NCI-H748 (cell line): ENCODE results near the gene EGFL7.

Experiments
- DNase-seq: peaks from one replicate; lab custom pipeline; 2025; ENCODE audit not compliant: unreplicated experiment; lab: John Stamatoyannopoulos, UW

The EGFL7 gene

DNA sequence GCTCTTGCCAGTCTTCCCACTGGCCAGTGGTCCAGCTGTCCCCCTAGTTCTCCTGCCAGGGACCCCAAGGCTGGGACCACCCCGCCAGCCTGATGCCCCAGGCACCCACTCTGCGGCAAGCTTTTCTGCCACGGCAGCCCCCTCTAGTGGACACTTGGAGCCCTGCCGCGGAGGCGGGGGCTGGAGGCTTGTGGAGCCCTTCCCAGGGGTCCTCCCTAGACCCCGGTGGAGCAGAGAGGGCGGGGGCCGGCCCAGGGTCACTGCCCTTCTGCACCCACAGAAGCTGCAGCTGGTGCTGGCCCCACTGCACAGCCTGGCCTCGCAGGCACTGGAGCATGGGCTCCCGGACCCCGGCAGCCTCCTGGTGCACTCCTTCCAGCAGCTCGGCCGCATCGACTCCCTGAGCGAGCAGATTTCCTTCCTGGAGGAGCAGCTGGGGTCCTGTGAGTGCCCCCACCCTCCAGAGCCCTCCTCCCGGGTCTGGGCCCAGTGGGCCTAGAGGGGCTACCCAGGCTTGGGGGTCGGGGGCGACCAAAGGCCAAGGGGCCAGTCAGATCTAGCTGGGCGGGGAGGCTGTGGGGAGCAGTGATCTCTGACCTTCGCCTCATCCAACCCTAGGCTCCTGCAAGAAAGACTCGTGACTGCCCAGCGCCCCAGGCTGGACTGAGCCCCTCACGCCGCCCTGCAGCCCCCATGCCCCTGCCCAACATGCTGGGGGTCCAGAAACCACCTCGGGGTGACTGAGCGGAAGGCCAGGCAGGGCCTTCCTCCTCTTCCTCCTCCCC lies 9.1 kb downstream of the EGFL7 start:
- DNase-seq = peak; percentile 39

DNA sequence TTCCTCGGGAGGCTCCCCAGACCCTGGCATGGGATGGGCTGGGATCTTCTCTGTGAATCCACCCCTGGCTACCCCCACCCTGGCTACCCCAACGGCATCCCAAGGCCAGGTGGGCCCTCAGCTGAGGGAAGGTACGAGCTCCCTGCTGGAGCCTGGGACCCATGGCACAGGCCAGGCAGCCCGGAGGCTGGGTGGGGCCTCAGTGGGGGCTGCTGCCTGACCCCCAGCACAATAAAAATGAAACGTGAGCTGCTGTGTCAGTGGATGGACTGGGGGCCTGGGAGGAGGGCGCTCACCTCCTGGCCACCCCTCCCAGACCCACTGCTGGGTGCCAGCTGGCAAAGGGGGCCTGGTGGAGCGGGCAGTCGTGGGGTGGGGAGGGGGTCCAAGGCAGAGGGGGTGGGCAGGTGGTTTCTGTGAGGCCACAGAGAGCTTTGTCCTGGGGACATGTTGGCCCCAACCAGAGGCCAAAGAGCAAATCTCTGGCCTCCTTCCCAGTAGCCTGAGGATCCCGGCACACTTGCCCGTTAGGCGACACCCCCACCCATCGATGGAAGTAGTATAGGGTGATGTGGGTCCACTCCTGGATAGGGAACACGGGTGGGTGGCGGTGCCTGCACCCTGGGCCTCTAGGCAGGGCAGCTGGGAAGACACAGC lies 9.8 kb downstream of the EGFL7 start:
- no peak for DNase-seq

DNA sequence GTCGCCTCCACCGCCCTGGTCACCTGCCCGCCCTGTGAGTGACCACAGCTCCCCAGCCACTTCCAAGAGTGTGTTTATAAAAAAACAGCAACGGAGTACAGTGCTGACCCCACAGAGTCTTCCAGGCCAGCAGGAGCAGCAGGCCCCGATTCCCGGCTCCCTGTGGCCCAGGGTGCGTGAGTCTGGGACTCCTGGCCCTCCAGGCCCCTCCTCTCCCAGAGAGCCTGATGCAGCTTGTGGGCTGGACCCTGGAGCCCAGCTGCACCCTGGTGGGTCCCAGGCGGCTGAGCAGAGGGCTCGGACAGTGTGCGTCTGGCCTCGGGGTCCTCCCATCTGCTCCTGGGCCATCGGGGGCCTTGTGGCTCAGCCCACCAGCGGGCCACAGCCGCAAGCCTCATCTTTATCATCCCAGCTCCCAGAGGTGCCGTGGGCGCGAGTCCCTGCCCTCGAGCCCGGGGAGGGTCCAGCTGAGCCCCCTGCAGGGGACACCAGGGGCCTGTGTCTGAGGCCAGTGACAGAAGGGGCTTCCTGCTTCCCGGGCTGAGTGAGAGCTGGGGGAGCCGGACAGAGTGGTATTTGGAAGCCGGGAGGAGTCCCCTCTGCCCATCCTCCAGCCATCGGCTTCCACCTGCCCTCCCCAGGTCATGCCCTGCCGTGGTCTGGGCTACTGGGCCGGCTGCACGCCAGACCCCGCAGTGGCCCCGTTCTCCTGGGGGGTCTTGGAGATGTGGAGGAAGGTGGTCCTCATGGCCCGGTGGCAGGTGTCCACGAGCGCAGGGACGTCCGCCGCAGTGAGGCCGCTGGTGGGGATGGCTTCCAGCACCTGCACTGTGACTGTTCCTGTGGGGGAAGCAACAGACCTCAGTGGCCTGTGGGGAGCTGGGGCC lies 10.6 kb downstream of the EGFL7 start:
- DNase-seq = no peak

DNA sequence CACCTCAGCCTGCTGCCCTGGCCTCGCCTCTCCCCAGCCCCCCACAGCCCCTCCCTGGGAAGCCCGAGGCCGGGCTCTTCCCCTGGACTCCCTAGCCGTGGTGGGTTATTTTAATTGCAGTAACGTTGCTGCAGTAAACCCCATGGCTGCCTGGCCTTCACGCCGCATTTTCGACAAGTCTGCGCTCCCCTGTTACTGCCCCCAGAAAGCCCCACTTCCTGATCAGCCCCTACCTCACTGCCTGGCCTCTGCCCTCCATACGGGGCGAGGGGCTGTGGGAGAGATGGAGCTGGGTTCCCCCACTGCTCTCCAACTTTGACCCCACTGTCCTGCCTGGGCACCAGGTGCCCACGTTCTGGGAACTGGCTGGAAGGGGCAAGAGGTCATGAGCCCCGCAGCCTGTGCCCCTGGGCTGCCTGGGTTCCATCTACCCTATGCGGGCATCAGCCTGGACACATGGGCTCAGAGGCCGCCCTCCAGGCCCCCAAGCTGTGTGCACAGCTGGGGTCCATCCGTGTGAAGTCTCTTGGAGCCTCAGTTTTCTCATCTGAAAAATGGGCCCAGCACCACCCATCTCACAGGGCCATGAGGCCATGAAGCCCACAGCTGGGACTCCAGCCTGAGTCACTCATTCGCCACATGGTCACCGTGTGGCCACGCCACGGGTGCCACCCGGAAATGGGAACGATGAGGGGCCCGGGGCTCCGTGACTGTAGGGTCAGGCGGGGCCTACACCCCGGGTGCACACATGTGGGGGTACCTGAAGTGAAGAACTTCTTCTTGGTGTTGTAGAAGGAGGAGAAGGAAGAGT lies 11.5 kb downstream of the EGFL7 start:
- no peak for DNase-seq

DNA sequence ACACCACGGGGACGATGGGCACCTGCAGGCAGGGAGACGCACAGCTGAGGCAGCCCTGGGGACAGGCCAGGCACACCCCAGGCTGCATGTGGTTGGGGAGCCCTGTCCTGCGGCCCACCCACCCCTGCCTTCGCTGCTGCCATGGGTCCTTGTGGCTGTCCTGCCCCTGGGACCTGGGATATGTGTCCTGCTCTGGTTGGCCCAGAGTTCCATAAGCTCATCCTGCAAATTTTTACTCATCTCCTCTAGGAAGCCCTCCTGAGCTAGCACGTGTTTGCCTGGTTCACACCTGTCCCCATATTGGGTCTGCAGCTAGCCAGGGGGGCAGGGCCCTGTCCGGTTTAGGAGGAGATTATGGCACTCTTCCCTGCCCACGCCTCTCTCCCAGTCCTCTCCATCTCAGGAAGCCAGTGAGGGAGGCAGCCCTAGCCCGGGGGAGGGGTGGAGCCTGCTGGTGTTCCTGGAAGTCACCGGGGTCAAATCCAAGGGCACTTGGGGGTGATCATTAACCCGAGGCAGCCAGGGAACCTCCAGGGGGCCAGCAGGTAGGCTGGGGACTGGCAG lies 12.2 kb downstream of the EGFL7 start:
- DNase-seq = no peak

DNA sequence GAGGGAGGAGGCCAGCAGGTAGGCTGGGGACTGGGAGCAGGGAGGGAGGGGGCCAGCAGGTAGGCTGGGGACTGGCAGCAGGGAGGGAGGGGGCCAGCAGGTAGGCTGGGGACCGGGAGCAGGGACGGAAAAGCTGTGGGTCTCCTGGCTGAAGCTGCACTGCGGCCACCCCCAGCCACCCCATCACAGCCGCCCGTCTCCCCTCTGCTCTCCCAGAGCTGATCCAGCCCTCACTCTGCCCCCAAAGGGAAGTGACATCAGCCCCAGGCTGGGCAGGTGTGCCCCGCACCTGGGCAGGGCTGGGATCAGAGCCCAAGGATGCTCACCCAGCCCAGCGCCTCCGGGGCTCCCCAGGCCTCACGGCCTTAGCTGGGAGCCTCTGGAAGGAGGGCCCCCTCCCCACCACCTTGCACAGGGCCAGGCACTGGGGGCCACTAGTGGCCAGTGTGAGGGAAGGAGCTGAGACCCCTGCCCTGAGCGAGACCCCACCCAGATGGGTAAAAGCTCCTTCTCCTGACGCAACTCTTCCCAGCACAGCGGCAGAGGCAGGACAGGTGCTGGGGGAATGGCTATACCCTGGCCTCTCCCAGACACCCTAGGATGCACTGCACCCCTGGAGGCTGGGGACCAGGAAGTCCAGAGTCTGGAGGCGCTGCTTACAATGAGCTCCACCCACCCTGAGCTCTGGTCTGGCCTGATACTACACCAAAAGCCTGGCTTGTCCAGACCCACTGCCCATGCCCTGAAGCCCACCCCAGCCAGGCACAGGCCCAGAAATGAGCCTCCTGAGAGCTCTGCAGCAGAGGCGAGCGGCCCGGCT lies 13.0 kb downstream of the EGFL7 start:
- DNase-seq = no peak

DNA sequence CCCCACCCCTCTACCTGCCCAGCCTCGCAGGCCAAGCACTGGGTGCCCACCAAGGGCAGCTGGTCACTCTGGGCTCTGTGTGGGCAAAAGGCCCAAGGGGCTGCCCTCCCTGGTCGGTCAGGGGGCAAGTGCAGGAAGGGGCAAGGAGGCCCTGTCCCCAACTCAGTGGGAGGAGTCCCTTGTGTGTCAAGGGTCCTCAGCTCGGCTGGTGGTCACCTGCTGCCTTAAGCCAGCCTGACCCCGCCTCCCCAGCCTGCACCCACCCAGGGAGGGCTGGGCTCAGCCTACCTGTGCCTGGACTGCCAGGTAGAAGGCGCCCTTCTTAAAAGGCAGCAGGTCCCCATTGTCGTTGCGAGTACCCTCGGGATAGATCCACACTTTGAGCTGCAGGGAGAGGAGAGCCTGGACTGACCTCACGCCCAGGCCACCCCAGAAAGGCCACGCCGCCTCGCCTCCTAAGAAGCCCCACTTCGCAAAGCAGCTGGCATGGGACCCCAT lies 13.6 kb downstream of the EGFL7 start:
- DNase-seq = no peak

DNA sequence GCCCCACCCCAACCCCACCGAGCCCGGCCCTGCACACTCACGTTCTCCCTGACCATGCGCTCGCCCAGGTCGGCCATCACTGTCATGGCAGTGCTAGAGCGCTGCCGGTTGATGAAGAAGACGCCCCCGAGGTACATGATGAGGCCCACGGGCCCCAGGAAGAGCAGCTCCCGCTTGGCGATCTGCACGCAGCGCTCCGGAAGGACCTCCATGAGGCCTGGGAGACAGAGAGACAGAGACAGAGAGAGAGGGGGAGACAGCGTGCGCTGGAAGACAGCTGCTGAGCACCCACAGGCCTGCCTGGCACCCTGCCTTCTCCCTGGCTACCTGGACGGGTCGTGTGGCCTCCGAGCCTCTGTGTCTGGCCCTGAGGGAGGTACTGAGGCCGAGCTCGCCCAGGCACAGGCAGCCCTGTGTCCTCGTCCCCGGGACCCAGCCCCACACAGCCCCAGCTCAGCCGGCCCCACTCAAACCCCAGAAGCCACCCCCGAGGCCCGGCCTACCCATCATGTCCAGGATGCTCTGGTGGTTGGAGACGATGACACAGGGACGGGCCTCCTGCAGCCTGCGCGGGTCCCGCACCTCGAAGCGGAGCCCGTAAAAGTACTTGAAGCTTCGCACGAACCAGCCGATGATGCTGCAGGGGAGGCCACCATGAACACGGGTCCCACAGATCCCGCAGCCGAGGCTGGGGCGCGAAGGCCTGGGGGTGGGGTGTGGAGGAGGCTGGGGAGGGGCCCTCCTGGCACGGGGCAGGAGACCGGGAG lies 14.4 kb downstream of the EGFL7 start:
- DNase-seq = no peak

DNA sequence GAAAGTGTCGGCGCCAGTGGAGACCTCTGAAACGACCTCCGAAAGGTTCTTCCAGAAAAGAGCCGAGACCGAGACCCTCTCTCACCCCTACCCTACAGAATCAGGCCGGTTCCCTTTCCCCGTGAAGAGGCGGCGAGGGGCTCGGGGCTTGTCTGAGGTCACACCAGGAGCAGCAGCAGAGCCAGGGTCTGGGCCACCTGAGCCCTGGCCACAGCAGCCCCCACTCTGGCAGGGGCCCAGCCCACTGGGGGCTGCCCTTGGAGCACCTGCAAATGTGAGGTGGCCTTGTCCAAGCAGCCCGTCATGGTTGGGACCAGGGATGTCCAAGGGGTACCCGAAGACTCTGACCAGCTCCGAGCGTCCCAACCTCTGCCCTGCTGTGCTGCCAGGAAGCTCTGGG lies 15.3 kb downstream of the EGFL7 start:
- DNase-seq = no peak

DNA sequence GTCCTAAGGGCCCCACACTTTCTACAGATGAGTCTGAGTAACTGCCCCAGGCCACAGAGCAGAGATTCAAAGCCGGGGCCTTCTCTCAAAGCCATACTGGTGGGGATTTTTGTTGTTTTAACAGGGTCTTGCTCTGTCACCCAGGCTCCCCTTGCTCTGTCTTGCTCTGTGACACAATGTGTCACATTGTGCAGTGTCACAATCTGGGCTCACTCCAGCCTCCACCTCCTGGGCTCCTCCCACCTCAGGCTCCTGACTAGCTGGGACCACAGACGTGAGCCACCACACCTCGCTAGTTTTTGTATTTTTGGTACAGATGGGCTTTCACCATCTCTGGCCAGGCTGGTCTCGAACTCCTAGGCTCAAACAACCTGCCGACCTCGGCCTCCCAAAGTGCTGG lies 15.9 kb downstream of the EGFL7 start:
- DNase-seq = no peak

DNA sequence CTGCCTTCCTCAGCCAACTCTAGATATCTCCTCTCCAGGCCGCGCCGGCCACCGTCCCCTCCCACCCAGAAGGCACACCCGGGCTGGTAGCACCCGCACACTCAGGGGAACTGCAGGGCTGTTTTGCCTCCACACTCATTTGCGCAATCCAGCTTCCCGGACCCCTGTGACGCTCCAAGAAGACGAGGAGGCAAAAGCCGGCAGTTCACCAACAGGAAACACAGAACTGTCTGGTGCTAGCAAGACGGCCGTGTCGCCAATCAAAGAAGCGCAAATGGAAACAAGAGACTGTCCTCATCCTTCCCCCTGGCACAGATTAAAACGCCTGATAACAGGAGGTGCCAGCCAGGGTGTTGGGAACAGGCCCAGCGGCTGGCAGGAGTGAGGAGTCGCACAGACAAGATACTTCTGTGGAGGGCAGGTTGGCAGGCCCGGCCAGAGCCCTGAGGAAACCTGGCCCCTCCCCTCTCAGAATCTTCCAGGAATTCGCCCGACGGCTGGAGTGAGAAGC lies 16.8 kb downstream of the EGFL7 start:
- DNase-seq = no peak

DNA sequence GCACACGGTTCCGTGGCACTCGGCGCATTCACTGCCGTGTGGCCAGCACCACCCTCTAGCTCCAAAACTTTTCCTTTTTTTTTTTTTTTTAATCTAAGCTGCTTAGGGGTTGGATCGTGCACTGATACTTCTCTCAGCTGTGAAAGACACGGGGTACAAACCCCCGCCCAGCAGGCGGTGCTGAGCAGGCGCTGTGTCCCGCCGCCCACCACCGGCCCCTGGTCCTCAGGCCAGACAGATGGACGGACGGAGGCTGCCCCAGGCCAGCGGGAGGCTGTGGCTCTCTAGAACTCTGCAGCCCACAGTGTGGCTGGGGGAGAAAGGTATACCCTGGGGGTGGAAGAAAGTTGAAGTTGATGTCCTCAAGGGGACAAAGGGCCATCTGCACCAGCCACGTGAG lies 18.3 kb downstream of the EGFL7 start:
- DNase-seq = no peak

DNA sequence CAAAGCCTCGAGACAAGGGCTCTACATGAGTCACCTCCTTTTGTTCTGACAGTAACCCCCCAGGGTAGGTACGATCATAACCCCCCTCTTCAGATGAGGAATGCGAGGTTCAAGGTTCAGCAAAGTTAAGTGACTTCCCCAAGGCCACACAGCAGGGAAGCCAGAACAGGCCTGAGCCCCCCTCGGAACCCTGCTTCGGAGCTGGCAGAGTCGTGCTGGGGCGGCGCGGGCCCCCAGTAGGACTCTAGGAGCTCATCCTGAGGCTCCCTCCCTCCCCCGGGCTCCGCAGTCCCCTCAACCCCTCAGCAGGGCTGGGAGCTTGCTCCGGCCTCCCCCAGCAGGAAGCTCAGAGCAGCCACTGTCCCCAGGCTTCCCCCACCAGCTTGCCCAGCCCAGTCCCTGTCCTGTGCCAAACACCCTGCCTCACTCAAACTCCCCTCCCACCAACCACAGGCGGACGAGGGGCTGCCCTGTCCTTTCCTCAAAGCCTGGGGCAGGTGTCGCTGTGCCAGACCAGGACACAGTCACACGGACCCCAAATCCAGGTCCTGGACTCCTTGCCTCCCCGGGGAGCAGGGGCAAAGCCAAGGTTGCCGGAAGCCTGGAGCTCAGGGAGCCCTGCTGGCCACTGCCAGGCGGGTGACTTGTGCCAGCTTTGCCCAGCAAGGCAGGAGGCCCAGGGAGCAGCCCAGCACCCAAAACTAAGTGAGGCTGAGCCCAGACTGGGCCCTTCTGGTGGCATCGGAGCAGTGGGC lies 19.4 kb downstream of the EGFL7 start:
- no peak for DNase-seq

DNA sequence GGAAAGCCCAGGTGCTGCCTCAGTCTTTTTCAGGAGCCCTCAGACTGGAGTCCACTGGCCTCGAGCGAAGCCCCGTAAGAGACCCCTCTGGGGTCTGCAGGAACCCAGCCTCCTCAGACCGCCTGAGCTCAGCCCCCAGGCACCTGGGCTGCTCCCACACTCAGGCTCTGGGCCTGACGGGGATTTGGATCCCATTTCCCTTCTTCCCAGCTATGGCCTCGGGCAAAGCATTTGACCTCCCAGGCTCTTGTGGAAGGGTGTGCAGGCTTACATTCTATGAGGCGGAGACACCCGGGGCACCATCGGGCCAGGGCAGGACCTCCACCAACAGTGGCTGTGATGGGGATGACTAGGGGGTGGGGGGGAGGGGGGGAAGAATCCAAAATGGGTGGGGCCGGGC lies 20.0 kb downstream of the EGFL7 start:
- DNase-seq = no peak

DNA sequence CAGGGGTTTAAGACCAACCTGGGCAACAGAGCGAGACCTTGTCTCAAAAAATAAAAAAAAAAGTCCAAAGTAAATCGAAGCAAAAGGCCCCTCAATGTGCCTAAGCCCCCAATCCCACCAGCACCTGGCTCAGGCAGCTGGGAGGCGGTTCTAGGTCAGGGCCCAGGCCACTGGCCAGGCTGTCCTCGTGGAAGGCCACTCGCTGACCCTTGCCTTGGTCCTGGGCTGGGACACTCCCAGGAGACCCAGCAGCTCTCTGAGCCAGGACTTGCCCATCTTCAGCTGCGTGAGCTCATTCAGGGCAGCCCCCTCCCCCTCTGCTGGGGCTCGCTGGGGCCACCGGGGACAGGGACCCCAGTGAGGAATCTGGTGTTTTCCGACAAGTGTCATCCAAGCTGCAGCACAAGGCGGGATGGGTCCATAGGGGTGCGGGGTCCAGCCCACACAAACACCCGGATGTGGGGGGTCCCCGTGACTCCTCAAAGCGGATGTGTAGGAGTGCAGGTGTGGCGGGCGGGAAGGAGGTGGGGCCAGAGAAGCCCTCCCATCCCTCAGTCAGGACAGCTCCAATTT lies 20.5 kb downstream of the EGFL7 start:
- DNase-seq = no peak

DNA sequence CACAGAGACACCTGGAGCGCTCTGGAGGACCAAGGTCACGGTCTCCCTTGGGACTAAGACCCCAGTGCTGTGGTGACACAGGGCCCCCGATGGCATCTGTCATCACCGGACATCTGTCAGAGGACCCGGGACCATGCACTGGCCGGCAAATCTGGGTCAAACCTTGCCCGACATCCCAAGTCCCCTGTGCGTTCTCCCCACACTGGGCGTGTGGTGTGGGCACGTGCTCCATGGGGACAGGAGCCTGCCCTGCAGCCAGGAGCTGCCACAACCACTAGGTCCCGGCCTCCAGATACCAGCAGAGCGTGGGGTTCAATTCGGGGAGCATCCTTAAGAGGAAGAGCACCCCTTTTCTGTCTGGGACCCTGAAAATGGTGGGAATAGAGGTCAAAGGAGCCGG lies 21.0 kb downstream of the EGFL7 start:
- DNase-seq = no peak

DNA sequence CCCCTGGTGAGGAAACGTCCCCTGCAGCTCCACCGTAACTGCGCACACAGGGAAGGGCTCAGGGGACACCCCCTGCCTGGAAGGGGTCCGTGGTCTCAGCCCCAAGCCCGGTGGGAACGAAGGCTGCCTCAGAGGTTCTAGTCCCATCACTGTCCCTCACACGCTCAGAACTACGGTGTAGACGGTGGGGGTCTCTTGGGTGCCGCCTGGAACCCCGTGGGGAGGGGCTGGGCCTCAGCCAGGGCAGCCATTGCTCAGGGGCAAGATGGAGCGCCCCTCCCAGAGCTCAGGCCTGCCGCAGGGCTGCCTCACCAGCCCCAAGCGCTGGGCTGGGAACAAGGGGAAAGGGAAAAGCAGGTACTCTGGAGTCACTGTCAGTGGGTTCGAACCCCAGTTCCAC lies 21.6 kb downstream of the EGFL7 start:
- DNase-seq = no peak

DNA sequence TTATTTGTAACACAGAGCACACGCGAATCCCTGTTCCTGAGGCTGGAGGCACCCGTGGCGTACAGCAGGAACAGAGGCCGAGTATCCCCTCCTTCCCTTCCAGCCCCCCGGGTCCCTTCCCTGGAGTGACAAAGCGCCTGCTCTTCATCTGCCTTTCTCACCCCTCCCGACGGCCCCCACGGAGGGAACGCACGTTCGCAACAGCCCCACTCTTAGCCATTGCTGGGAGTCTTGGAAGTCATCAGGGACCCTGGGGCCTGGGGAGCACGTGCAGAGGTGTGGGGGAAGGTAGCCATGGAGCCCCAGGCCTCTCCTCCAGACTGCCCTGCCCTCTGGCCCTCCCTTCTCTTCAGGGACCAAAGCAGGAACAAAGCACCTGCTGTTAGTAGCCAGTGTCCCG lies 22.1 kb downstream of the EGFL7 start:
- no peak for DNase-seq
